ENCODE measurements around the gene MLN.

DNA sequence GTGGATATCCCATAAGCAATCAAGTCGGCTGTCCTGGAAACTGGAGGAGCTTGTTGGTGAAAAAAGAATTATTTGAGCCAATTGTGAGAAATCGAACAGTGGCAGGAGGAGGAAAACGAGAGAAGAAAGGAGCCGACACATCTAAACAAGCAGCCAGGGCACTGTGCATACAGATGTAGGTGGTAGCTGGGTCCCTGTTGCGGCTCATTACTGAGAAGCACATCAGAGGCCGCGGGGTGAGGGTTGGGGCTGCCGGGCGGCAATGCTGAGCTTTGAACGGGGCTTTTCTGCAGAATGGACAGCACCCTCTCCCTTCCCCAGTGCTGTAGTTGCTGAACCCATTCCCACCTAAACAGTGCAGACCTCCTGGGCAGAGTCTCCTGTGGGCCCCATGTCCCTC lies 10.8 kb downstream of the MLN start:
- TF ChIP-seq, protein P1, sequence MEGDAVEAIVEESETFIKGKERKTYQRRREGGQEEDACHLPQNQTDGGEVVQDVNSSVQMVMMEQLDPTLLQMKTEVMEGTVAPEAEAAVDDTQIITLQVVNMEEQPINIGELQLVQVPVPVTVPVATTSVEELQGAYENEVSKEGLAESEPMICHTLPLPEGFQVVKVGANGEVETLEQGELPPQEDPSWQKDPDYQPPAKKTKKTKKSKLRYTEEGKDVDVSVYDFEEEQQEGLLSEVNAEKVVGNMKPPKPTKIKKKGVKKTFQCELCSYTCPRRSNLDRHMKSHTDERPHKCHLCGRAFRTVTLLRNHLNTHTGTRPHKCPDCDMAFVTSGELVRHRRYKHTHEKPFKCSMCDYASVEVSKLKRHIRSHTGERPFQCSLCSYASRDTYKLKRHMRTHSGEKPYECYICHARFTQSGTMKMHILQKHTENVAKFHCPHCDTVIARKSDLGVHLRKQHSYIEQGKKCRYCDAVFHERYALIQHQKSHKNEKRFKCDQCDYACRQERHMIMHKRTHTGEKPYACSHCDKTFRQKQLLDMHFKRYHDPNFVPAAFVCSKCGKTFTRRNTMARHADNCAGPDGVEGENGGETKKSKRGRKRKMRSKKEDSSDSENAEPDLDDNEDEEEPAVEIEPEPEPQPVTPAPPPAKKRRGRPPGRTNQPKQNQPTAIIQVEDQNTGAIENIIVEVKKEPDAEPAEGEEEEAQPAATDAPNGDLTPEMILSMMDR (IDR thresholded peaks at IDR 0.05; ENCODE audit: low read depth, low read length), result no peak
- TF ChIP-seq EZH2phosphoT487 (IDR thresholded peaks at IDR 0.05; ENCODE audit: low read depth), result no peak
